ENCODE results near the gene GPR17.

DNA sequence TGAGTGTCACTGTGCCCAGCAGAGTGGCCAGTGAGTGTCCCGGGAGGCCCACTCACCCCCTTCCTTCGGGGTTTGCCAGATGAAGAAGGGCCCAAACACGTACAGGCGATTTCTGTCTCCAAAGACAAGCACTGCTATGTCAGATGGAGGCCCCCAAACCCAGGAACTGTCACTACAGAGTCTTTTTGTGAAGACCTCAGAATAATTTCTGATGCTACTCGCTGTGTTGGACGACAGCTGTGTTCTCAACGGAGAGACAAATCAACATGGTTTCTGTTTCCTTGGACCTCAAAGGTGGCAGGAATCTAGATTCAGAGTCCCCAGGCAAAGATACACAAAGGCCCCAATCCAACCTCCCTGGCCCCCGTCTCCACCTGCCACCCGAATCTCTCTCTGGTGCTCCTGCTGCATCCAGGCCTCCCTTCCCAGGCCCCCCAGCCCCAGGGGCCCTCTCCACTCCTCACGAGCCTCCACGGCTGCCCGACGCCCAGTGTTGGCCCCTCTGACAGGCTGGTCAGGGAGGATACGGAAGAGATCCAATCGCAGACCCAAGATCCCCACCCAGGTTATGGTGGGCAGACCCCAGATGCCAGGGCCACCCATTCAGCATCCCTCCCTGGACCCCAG lies 2.4 kb upstream of the GPR17 start:
- no peak for TF ChIP-seq POLR2A (IDR thresholded peaks at IDR 0.05; ENCODE audit: low read length)
- TF ChIP-seq GATA1 (IDR thresholded peaks at IDR 0.05; ENCODE audit: low read depth, low read length) = no peak

Measured in erythroblast (primary cell).